ENCODE measurements around the gene C16orf54. TPM values are rescaled to one million over a fixed set of nuclear protein-coding genes. Genes with fewer than 3 reads are reported as not detected.
"Not testable (repeated sequence)": the region's sequence is repeated elsewhere in the genome, so short reads cannot be mapped to it uniquely, and the experiment has no call there.

The C16orf54 gene
- total and polyA plus RNA-seq, 2 donors (not counting 3 experiments of a cell fraction or from before 2014, with no cell fraction given) = not detected

GRCh38 chr16:29774730-29775129, 28.9 kb upstream of the C16orf54 start:
- Histone ChIP-seq H3K9me1 (replicated peaks; ENCODE audit: control insufficient read depth, extremely low read depth, insufficient read depth, low read length) (no peaks in the 10 kb centered on the region), H3K4me3 (replicated peaks in 1 of 3; ENCODE audit: insufficient read depth in 1 of 3, low read depth in 1 of 3, low read length in 3 of 3) (no peak overlapping the region), H3K79me2 (ENCODE audit: control insufficient read depth, insufficient read depth, low read length) (no peaks in the 10 kb centered on the region), H4K20me1 (replicated peaks; ENCODE audit: control insufficient read depth, extremely low read depth, insufficient read depth, low read length) (no peaks in the 10 kb centered on the region), H3K4me1 (ENCODE audit: control insufficient read depth, extremely low read depth, insufficient read depth, low read length) (no peaks in the 10 kb centered on the region), H2AFZ (ENCODE audit: low read depth, low read length) (no peak overlapping the region), H3K27ac (ENCODE audit: insufficient read depth, low read depth, low read length) (no peak overlapping the region), H3K4me2 (ENCODE audit: insufficient read depth, low read length) (no peak overlapping the region), H3K36me3 (ENCODE audit: control insufficient read depth in 2 of 2, extremely low read depth in 1 of 2, insufficient read depth in 2 of 2, low read length in 2 of 2) (no peaks in the 10 kb centered on the region), H3K27me3 (ENCODE audit: control insufficient read depth in 2 of 2, insufficient read depth in 2 of 2, low read length in 2 of 2) (peaks cover 8 to 9% of the 10 kb centered on the region in 2 experiments), H3K9me3 (replicated peaks; ENCODE audit: control insufficient read depth, insufficient read depth, low read length) (no peaks in the 10 kb centered on the region), H3K9ac (replicated peaks; ENCODE audit: extremely low read depth, insufficient read depth, low read length) (no peak overlapping the region)
- BruUV-seq (replicated peaks) = no TSS peak
- intact Hi-C loops (cut with micrococcal nuclease) (no loop called here), dilution Hi-C loops (cut with MboI; ENCODE audit: extremely low pct_ligation_motif_present, low sequenced_read_pairs) (no loop called here)
- ChIA-PET POLR2A (interaction anchor here (0.6 kb wide), 1 partner anchor 835 kb away, joined by 4 read pairs; no protein-coding TSS in a partner anchor), CTCF (interaction anchor here (0.5 to 1.6 kb wide), 3 partner anchors 10 to 80 kb away, joined by 3 to 6 read pairs (median 4); no protein-coding TSS in a partner anchor)
- DNase-seq (ENCODE audit: low read depth, low spot score) (no peak), FAIRE-seq (no peak)
- TF ChIP-seq POLR2AphosphoS5 (IDR thresholded peaks at IDR 0.05; ENCODE audit: insufficient read depth, low read depth, low read length) (no peak), GATA2 (IDR thresholded peaks at IDR 0.05; ENCODE audit: insufficient read depth, insufficient read length, low read depth, low read length) (no peak), CTCF (IDR thresholded peaks at IDR 0.05; ENCODE audit: extremely low read depth in 1 of 2, insufficient read depth in 1 of 2, low read depth in 1 of 2, low read length in 2 of 2) (no peak), JUN (IDR thresholded peaks at IDR 0.05; ENCODE audit: borderline replicate concordance, insufficient read depth, insufficient read length, low read depth) (no peak), MAX (IDR thresholded peaks at IDR 0.05; ENCODE audit: insufficient read depth, insufficient read length) (no peak), FOS (IDR thresholded peaks at IDR 0.05; ENCODE audit: borderline replicate concordance, insufficient read depth, low read length) (no peak), POLR2A (IDR thresholded peaks at IDR 0.05; ENCODE audit: low read depth, low read length) (no peak), EZH2 (IDR thresholded peaks at IDR 0.05; ENCODE audit: borderline replicate concordance, low read depth, low read length, severe bottlenecking) (no peak), MYC (IDR thresholded peaks at IDR 0.05; ENCODE audit: low read depth, low read length) (no peak)

DNA sequence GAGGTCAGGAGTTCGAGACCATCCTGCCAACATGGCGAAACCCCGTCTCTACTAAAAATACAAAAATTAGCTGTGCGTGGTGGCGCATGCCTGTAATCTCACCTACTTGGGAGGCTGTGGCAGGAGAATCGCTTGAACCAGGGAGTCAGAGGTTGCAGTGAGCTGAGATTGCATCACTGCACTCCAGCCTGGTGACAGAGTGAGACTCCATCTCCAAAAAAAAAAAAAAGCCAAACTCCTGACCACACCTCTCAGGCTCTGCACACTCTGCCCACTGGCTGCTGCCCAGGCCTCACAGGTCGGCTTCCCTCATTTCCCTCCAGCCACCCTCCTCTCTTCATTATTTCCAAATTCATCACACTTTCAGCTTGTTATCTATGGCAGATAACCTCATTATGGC, 26.5 kb upstream of the C16orf54 start:
- intact Hi-C loops (cut with micrococcal nuclease); dilution Hi-C loops (cut with MboI; ENCODE audit: extremely low pct_ligation_motif_present, low sequenced_read_pairs); H3K4me2 ChIP-seq (ENCODE audit: insufficient read depth, low read length); DNase-seq (ENCODE audit: low read depth, low spot score); H3K4me3 ChIP-seq (replicated peaks in 1 of 3; ENCODE audit: insufficient read depth in 1 of 3, low read depth in 1 of 3, low read length in 3 of 3); H3K9me1 ChIP-seq (replicated peaks; ENCODE audit: control insufficient read depth, extremely low read depth, insufficient read depth, low read length); H3K79me2 ChIP-seq (ENCODE audit: control insufficient read depth, insufficient read depth, low read length); H3K27me3 ChIP-seq (ENCODE audit: control insufficient read depth in 2 of 2, insufficient read depth in 2 of 2, low read length in 2 of 2); H3K9me3 ChIP-seq (replicated peaks; ENCODE audit: control insufficient read depth, insufficient read depth, low read length); H3K9ac ChIP-seq (replicated peaks; ENCODE audit: extremely low read depth, insufficient read depth, low read length); H3K4me1 ChIP-seq (ENCODE audit: control insufficient read depth, extremely low read depth, insufficient read depth, low read length); H4K20me1 ChIP-seq (replicated peaks; ENCODE audit: control insufficient read depth, extremely low read depth, insufficient read depth, low read length); H2AFZ ChIP-seq (ENCODE audit: low read depth, low read length); H3K27ac ChIP-seq (ENCODE audit: insufficient read depth, low read depth, low read length); BruUV-seq (replicated peaks); FAIRE-seq; H3K36me3 ChIP-seq (ENCODE audit: control insufficient read depth in 2 of 2, extremely low read depth in 1 of 2, insufficient read depth in 2 of 2, low read length in 2 of 2): not testable (repeated sequence)
- ChIA-PET POLR2A (interaction anchor here (0.6 kb wide), 1 partner anchor 56 kb away, joined by 6 read pairs; no protein-coding TSS in a partner anchor), CTCF (interaction anchor here (1.1 kb wide), 1 partner anchor 13 kb away, joined by 6 read pairs; no protein-coding TSS in a partner anchor)
